Hepatocyte (in vitro differentiated cells): ENCODE data around the gene RAB3IL1. TPM values are rescaled to one million over a fixed set of nuclear protein-coding genes. Genes with fewer than 3 reads are reported as not detected.

ENCODE experiments used
- DNase-seq: peaks from one replicate; pipeline ENCODE4 v3.0.0-alpha.2; 2016; ENCODE audit warnings: low spot score
- H2AFZ ChIP-seq: fragments of 200-600 bp; sonication (generic); 2 replicates; pipeline ENCODE4 v1.6.0; 2016; ENCODE audit warnings: antibody characterized with exemption, mild to moderate bottlenecking
- H3K27ac ChIP-seq: fragments of 200-600 bp; sonication (generic); 2 replicates; pipeline ENCODE4 v1.5.1; 2016; ENCODE audit warnings: mild to moderate bottlenecking
- H3K27me3 ChIP-seq: fragments of 200-600 bp; sonication (generic); 2 replicates; pipeline ENCODE4 v1.6.1; 2016
- H3K36me3 ChIP-seq: fragments of 200-600 bp; sonication (generic); replicated peaks from 2 replicates; pipeline ENCODE4 v1.5.1; 2016; ENCODE audit warnings: low read depth; ENCODE audit not compliant: insufficient read depth
- H3K4me1 ChIP-seq: fragments of 200-600 bp; sonication (generic); 2 replicates; pipeline ENCODE4 v1.5.1; 2016; ENCODE audit warnings: mild to moderate bottlenecking, moderate library complexity; ENCODE audit not compliant: insufficient read depth
- H3K4me2 ChIP-seq: fragments of 200-600 bp; sonication (generic); 2 replicates; pipeline ENCODE4 v1.6.0; 2016
- H3K4me3 ChIP-seq: fragments of 200-600 bp; sonication (generic); 2 replicates; pipeline ENCODE4 v1.5.1; 2016; ENCODE audit warnings: mild to moderate bottlenecking
- H3K79me2 ChIP-seq: fragments of 200-600 bp; sonication (generic); 2 replicates; pipeline ENCODE4 v1.6.0; 2017; ENCODE audit warnings: mild to moderate bottlenecking
- H3K9me2 ChIP-seq: fragments of 200-600 bp; sonication (generic); replicated peaks from 2 replicates; pipeline ENCODE4 v1.6.0; 2017; ENCODE audit warnings: mild to moderate bottlenecking; ENCODE audit not compliant: insufficient read depth
- H3K9me3 ChIP-seq: fragments of 200-600 bp; sonication (generic); 2 replicates; pipeline ENCODE4 v1.5.1; 2016; ENCODE audit warnings: low read depth, mild to moderate bottlenecking
- H4K20me1 ChIP-seq: fragments of 200-600 bp; sonication (generic); 2 replicates; pipeline ENCODE4 v1.6.0; 2016; ENCODE audit warnings: mild to moderate bottlenecking; ENCODE audit not compliant: insufficient read depth, poor library complexity, severe bottlenecking
- EZH2 ChIP-seq: fragments of 200-600 bp; sonication (generic); IDR thresholded peaks from 2 replicates; pipeline ENCODE4 v1.6.1; 2016; ENCODE audit warnings: antibody characterized with exemption, mild to moderate bottlenecking, borderline replicate concordance
- EZH2phosphoT487 ChIP-seq: fragments of 200-600 bp; sonication (generic); IDR thresholded peaks from one replicate; pipeline ENCODE4 v1.6.1; 2018; ENCODE audit warnings: antibody characterized with exemption, mild to moderate bottlenecking, low read depth, moderate library complexity; ENCODE audit not compliant: unreplicated experiment, severe bottlenecking
- WGBS: methylation state at CpG from one replicate; pipeline ENCODE4 v1.1.6; 2016; ENCODE audit warnings: low lambda C conversion rate; ENCODE audit errors: missing lambda C conversion rate; 5-methylcytosine and 5-hydroxymethylcytosine counted together
- polyA plus RNA-seq: library from polyadenylated mRNA; unstranded; fragments of >200 nt; fragmentation: Nextera tagmentation; extraction: Ambion mirVana; gene quantifications from 2 replicates; pipeline ENCODE4 v1.2.1, GENCODE V29; 2016
- total RNA-seq: library from RNA; depleted of rRNA; stranded (reverse); fragments of >200 nt; gene quantifications from 2 replicates; pipeline ENCODE4 v1.2.3, GENCODE V29; 2014
- TF ChIP-seq, protein P1 (sequence below): fragments of 200-600 bp; sonication (generic); IDR thresholded peaks from 2 replicates; pipeline ENCODE4 v1.5.1; 2016; ENCODE audit warnings: antibody characterized with exemption, mild to moderate bottlenecking; ENCODE audit not compliant: poor library complexity

The RAB3IL1 gene
- total and polyA plus RNA-seq, 2 experiments from 2014 or later = 10.8 to 18.6 TPM

DNA sequence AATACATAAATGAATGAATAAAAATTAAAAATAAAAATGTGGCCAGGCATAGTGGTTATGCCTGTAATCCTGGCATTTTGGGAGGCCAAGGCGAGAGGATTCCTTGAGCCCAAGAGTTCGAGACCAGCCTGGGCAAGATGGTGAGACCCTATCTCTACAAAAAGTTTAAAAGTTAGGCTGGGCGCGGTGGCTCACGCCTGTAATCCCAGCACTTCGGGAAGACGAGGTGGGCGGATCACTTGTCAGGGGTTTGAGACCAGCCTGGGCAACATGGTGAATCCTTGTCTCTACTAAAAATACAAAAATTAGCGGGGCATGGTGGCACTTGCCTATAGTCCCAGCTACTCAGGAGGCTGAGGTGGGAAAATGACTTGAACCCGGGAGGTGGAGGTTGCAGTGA is 23.1 kb upstream of the RAB3IL1 start:
- WGBS = 87% methylated on average over 10 of the region's 10 CpGs
- DNase-seq = no peak
- no peaks in the 10 kb centered on the region for H3K79me2 ChIP-seq

DNA sequence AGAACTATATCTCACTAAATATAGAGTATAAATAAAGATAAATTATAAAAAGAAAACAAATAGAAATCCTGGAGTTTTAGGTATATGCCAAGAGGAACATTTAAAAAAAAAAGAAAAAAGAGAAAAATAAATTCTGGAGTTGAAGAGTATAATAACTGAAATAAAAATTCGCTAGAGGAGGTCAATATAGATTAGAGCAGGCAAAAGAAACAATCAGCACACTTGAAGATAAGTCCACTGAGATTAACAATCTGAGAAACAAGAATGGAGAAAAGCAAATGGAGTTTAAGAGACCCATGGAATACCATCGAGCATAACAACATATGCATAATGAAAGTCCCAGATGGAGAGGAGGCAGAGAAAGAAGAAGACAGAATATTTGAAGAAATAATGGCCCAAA is 18.5 kb upstream of the RAB3IL1 start:
- Histone ChIP-seq H3K9me2 (no peaks in the 10 kb centered on the region), H3K4me3 (no peak overlapping the region), H2AFZ (no peak overlapping the region), H3K4me2 (no peak overlapping the region), H3K79me2 (no peaks in the 10 kb centered on the region), H4K20me1 (no peaks in the 10 kb centered on the region), H3K4me1 (no peaks in the 10 kb centered on the region), H3K27ac (no peak overlapping the region), H3K27me3 (no peaks in the 10 kb centered on the region), H3K36me3 (no peaks in the 10 kb centered on the region), H3K9me3 (no peaks in the 10 kb centered on the region)
- 84% methylated on average over 2 of the region's 2 CpGs for WGBS
- no peak for DNase-seq
- TF ChIP-seq, protein P1, sequence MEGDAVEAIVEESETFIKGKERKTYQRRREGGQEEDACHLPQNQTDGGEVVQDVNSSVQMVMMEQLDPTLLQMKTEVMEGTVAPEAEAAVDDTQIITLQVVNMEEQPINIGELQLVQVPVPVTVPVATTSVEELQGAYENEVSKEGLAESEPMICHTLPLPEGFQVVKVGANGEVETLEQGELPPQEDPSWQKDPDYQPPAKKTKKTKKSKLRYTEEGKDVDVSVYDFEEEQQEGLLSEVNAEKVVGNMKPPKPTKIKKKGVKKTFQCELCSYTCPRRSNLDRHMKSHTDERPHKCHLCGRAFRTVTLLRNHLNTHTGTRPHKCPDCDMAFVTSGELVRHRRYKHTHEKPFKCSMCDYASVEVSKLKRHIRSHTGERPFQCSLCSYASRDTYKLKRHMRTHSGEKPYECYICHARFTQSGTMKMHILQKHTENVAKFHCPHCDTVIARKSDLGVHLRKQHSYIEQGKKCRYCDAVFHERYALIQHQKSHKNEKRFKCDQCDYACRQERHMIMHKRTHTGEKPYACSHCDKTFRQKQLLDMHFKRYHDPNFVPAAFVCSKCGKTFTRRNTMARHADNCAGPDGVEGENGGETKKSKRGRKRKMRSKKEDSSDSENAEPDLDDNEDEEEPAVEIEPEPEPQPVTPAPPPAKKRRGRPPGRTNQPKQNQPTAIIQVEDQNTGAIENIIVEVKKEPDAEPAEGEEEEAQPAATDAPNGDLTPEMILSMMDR = no peak
- TF ChIP-seq EZH2phosphoT487 (no peak), EZH2 (no peak)

More for the DNA sequence above, 23.1 kb upstream of the RAB3IL1 start:
- Histone ChIP-seq H4K20me1 (no peaks in the 10 kb centered on the region), H2AFZ (no peak overlapping the region), H3K27ac (no peak overlapping the region), H3K9me3 (no peaks in the 10 kb centered on the region), H3K4me1 (no peaks in the 10 kb centered on the region), H3K4me2 (no peak overlapping the region), H3K27me3 (no peaks in the 10 kb centered on the region), H3K9me2 (no peaks in the 10 kb centered on the region), H3K4me3 (no peak overlapping the region), H3K36me3 (no peaks in the 10 kb centered on the region)
- TF ChIP-seq EZH2 (no peak), EZH2phosphoT487 (no peak)
- TF ChIP-seq, protein P1 = no peak

DNA sequence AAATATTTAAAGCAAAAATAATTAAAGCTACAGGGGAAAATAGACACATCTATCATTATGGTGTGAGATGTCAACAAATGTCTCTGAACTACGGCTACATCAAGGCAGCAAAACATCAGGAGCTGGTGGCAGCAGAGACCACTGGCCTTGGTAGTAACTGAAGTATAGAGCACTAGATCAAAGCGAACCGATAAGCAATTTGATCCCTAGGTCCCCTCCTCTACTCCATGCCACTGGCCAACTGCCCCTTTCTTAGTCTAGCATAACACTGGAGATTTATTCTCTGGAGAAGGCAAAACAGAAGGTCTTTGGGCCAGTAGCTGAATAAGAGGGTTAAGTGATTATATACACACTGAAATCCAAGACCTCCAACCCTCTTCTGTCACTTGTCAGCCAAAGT is 13.6 kb upstream of the RAB3IL1 start:
- Histone ChIP-seq H4K20me1 (no peaks in the 10 kb centered on the region), H3K9me3 (no peaks in the 10 kb centered on the region), H3K4me1 (no peaks in the 10 kb centered on the region), H2AFZ (no peak overlapping the region), H3K79me2 (no peaks in the 10 kb centered on the region), H3K4me3 (no peak overlapping the region), H3K36me3 (no peaks in the 10 kb centered on the region), H3K4me2 (no peak overlapping the region), H3K27ac (no peak overlapping the region), H3K27me3 (no peaks in the 10 kb centered on the region), H3K9me2 (no peaks in the 10 kb centered on the region)
- DNase-seq = no peak
- TF ChIP-seq EZH2 = no peak
- TF ChIP-seq, protein P1 = no peak
- TF ChIP-seq EZH2phosphoT487 = no peak
- WGBS = 89% methylated on average over 3 of the region's 3 CpGs

DNA sequence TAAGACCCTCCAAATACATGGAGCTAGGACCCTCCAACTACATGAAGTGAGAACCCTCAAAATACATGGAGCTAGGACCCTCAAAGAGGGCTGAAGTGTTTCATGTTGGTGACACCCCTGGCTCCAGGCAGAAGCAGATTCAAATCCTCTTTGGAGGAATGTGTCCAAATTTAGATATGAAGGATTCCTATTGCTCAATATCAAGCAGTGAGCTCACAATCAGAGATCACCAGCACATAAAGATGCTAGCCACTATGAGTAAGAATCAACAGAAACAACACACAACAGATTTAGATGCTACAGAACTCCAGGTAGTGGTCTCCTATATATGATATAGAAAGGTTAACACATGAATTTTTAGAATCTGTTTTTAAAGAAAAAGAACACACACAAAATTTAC is 11.2 kb upstream of the RAB3IL1 start:
- H3K4me2 ChIP-seq = no peak overlapping the region

More for the DNA sequence above, 11.2 kb upstream of the RAB3IL1 start:
- Histone ChIP-seq H3K79me2 (no peaks in the 10 kb centered on the region), H3K36me3 (no peaks in the 10 kb centered on the region), H3K4me3 (no peak overlapping the region), H2AFZ (no peak overlapping the region), H3K9me2 (no peaks in the 10 kb centered on the region), H3K27me3 (no peaks in the 10 kb centered on the region), H3K4me1 (peaks cover 9% of the 10 kb centered on the region), H3K27ac (no peak overlapping the region), H4K20me1 (no peaks in the 10 kb centered on the region), H3K9me3 (no peaks in the 10 kb centered on the region)
- DNase-seq = no peak
- TF ChIP-seq, protein P1 = no peak
- TF ChIP-seq EZH2 = no peak
- no peak for TF ChIP-seq EZH2phosphoT487
